H9 (cell line): ENCODE data around the gene LSM11. TPM values are rescaled to one million over a fixed set of nuclear protein-coding genes. Genes with fewer than 3 reads are reported as not detected.

Source experiments
- DNase-seq: peaks from one replicate; pipeline ENCODE4 v3.0.0-alpha.2; 2017
- H2AFZ ChIP-seq: one replicate; pipeline ENCODE4 v1.6.1; 2013; ENCODE audit warnings: mild to moderate bottlenecking, low read length, control low read depth, moderate library complexity
- H2AK5ac ChIP-seq: 2 replicates; pipeline ENCODE4 v1.6.1; 2013; ENCODE audit warnings: low read length, control low read depth, mixed read lengths; ENCODE audit not compliant: insufficient read length
- H2BK120ac ChIP-seq: one replicate; pipeline ENCODE4 v1.6.1; 2013; ENCODE audit warnings: low read depth, mild to moderate bottlenecking, low read length, control low read depth, inconsistent platforms; ENCODE audit not compliant: poor library complexity, severe bottlenecking
- H2BK12ac ChIP-seq: 2 replicates; pipeline ENCODE4 v1.6.1; 2013; ENCODE audit warnings: low read length, control low read depth, mixed read lengths, low read depth; ENCODE audit not compliant: insufficient read length
- H2BK15ac ChIP-seq: 2 replicates; pipeline ENCODE4 v1.6.1; 2013; ENCODE audit warnings: low read depth, low read length, control low read depth
- H2BK20ac ChIP-seq: one replicate; pipeline ENCODE4 v1.6.1; 2013; ENCODE audit warnings: low read depth, mild to moderate bottlenecking, low read length, control low read depth, inconsistent platforms; ENCODE audit not compliant: poor library complexity, severe bottlenecking
- H2BK5ac ChIP-seq: 2 replicates; pipeline ENCODE4 v1.6.1; 2013; ENCODE audit warnings: low read length, control low read depth, mixed read lengths; ENCODE audit not compliant: insufficient read length
- H3K14ac ChIP-seq: 2 replicates; pipeline ENCODE4 v1.6.1; 2013; ENCODE audit warnings: low read length, control low read depth; ENCODE audit not compliant: insufficient read depth
- H3K18ac ChIP-seq: 2 replicates; pipeline ENCODE4 v1.6.1; 2013; ENCODE audit warnings: low read depth, mild to moderate bottlenecking, mixed read lengths, low read length, control low read depth; ENCODE audit not compliant: insufficient read length
- H3K23ac ChIP-seq: 2 replicates; pipeline ENCODE4 v1.6.1; 2013; ENCODE audit warnings: low read length, control low read depth, mixed read lengths, low read depth; ENCODE audit not compliant: insufficient read length
- H3K23me2 ChIP-seq: 2 replicates; pipeline ENCODE4 v1.6.1; 2013; ENCODE audit warnings: low read depth, mild to moderate bottlenecking, mixed read lengths, low read length, control low read depth; ENCODE audit not compliant: insufficient read length, poor library complexity, severe bottlenecking
- H3K27ac ChIP-seq: 2 replicates; pipeline ENCODE4 v1.5.1; 2013; ENCODE audit warnings: low read length, control low read depth, mixed read lengths, low read depth; ENCODE audit not compliant: insufficient read length
- H3K27me3 ChIP-seq: 2 replicates; pipeline ENCODE4 v1.6.1; 2013; ENCODE audit warnings: low read length, control low read depth, inconsistent platforms; ENCODE audit not compliant: insufficient read depth
- H3K4ac ChIP-seq: 2 replicates; pipeline ENCODE4 v1.6.1; 2013; ENCODE audit warnings: low read depth, mild to moderate bottlenecking, control low read depth, inconsistent platforms, low read length, moderate library complexity
- H3K4me1 ChIP-seq: 2 replicates; pipeline ENCODE4 v1.6.1; 2013; ENCODE audit warnings: low read length, control low read depth, inconsistent platforms; ENCODE audit not compliant: insufficient read depth
- H3K4me2 ChIP-seq: 2 replicates; pipeline ENCODE4 v1.6.1; 2013; ENCODE audit warnings: low read length, control low read depth, mixed read lengths; ENCODE audit not compliant: insufficient read length, insufficient read depth
- H3K56ac ChIP-seq: 2 replicates; pipeline ENCODE4 v1.6.1; 2013; ENCODE audit warnings: low read depth, mild to moderate bottlenecking, mixed read lengths, low read length, control low read depth; ENCODE audit not compliant: insufficient read length
- H3K79me1 ChIP-seq: 2 replicates; pipeline ENCODE4 v1.6.1; 2013; ENCODE audit warnings: low read depth, mild to moderate bottlenecking, moderate library complexity, low read length, control low read depth, inconsistent platforms; ENCODE audit not compliant: insufficient read depth, poor library complexity, severe bottlenecking
- H3K79me2 ChIP-seq: 2 replicates; pipeline ENCODE4 v1.6.1; 2013; ENCODE audit warnings: low read length, control low read depth, inconsistent platforms; ENCODE audit not compliant: insufficient read depth
- H3K9ac ChIP-seq: 2 replicates; pipeline ENCODE4 v1.6.1; 2013; ENCODE audit warnings: low read length, control low read depth, mixed read lengths; ENCODE audit not compliant: insufficient read length; ENCODE audit errors: extremely low read depth
- H3K9me3 ChIP-seq: one replicate; pipeline ENCODE4 v1.6.1; 2013; ENCODE audit warnings: low read depth, low read length, inconsistent platforms; ENCODE audit not compliant: control insufficient read depth
- H3T11ph ChIP-seq: one replicate; pipeline ENCODE4 v1.6.1; 2013; ENCODE audit warnings: mild to moderate bottlenecking, low read length, control low read depth, inconsistent platforms
- H4K20me1 ChIP-seq: one replicate; pipeline ENCODE4 v1.6.1; 2013; ENCODE audit not compliant: control insufficient read depth, insufficient read length, insufficient read depth
- H4K5ac ChIP-seq: 2 replicates; pipeline ENCODE4 v1.6.1; 2013; ENCODE audit warnings: low read depth, mild to moderate bottlenecking, mixed read lengths, low read length, control low read depth; ENCODE audit not compliant: insufficient read length
- H4K8ac ChIP-seq: replicated peaks from 2 replicates; pipeline ENCODE4 v1.6.1; 2013; ENCODE audit warnings: low read length, control low read depth, mixed read lengths, low read depth; ENCODE audit not compliant: insufficient read length
- H4K91ac ChIP-seq: 2 replicates; pipeline ENCODE4 v1.6.1; 2013; ENCODE audit warnings: low read depth, mild to moderate bottlenecking, moderate library complexity, mixed read lengths, low read length, control low read depth; ENCODE audit not compliant: insufficient read length
- H3K27ac Mint-ChIP-seq, 3 experiments: 2 replicates in 2 of 3; 3 replicates in 1 of 3; pipeline ENCODE4 v1.8.0; 2020 to 2021; ENCODE audit warnings: mixed read lengths in 3 of 3, mild to moderate bottlenecking in 1 of 3, moderate library complexity in 1 of 3
- H3K27me3 Mint-ChIP-seq: 2 replicates; pipeline ENCODE4 v1.8.0; 2021; ENCODE audit warnings: low read depth, mild to moderate bottlenecking, moderate library complexity, mixed read lengths
- H3K36me3 Mint-ChIP-seq, 3 experiments: 2 replicates in 2 of 3; 3 replicates in 1 of 3; pipeline ENCODE4 v1.8.0; 2020 to 2021; ENCODE audit warnings: low read depth in 3 of 3, mixed read lengths in 3 of 3; ENCODE audit not compliant: insufficient read depth in 1 of 3
- H3K4me1 Mint-ChIP-seq, 2 experiments: 2 replicates each; pipeline ENCODE4 v1.8.0; 2020; ENCODE audit warnings: mixed read lengths in 2 of 2
- H3K4me3 Mint-ChIP-seq, 2 experiments: 2 replicates in 1 of 2; 3 replicates in 1 of 2; pipeline ENCODE4 v1.8.0; 2020 to 2021; ENCODE audit warnings: mild to moderate bottlenecking in 2 of 2, mixed read lengths in 2 of 2, moderate library complexity in 1 of 2
- H3K9me3 Mint-ChIP-seq, 2 experiments: 2 replicates in 1 of 2; 3 replicates in 1 of 2; pipeline ENCODE4 v1.8.0; 2020; ENCODE audit warnings: mild to moderate bottlenecking in 2 of 2, mixed read lengths in 2 of 2, moderate library complexity in 1 of 2
- CTCF ChIP-seq: fragments of 200-600 bp; sonication (generic); conservative IDR thresholded peaks from 3 replicates; pipeline ENCODE4 v1.8.0; 2021; ENCODE audit warnings: antibody characterized with exemption, mild to moderate bottlenecking
- WGBS: extraction: QIAGEN DNeasy Blood & Tissue Kit; methylation state at CpG from one replicate; pipeline ENCODE4 v1.1.7; 2013; ENCODE audit warnings: missing lambda C conversion rate, low lambda C conversion rate, mixed read lengths; ENCODE audit not compliant: insufficient read length; ENCODE audit errors: extremely low coverage; 5-methylcytosine and 5-hydroxymethylcytosine counted together
- total RNA-seq: library from RNA; stranded (reverse); gene quantifications from 2 replicates; pipeline ENCODE4 v1.2.1, GENCODE V29; 2021

Gene LSM11
- total RNA-seq, 1 experiment from 2014 or later = 4.7 TPM

DNA sequence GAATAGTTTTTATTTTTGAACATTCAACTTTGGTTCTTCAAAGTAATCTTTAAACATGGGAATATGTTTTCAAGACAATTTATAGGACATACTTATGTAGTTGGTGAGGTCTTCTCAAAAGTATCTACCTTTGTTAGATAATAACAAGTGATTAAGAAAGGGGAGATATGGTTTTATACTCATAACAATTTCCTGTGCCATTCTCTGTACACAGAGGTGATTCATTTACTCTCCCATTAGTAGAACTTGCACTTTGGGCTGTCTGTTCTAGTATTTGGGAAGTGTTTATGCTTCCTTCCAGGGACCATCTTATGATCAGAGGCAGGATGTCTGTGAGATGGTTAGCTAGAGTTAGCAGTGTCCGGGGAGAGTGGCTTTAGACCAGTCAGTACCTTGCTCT is 15.2 kb downstream of the LSM11 start:
- no CpG with 5 or more reads among the region's 1 CpG for WGBS

More for the DNA sequence above, 15.2 kb downstream of the LSM11 start:
- Histone ChIP-seq H3K79me1 (no peaks in the 10 kb centered on the region), H3K14ac (no peak overlapping the region), H3K4me1 (no peaks in the 10 kb centered on the region), H4K8ac (no peak overlapping the region), H4K20me1 (no peaks in the 10 kb centered on the region), H4K5ac (no peak overlapping the region), H3K9me3 (no peaks in the 10 kb centered on the region), H2AFZ (no peak overlapping the region), H2BK5ac (no peak overlapping the region), H3K79me2 (no peaks in the 10 kb centered on the region), H3K18ac (no peak overlapping the region), H3K23ac (no peak overlapping the region), H3K9ac (no peak overlapping the region), H3T11ph (no peak overlapping the region), H3K27ac (no peak overlapping the region), H3K4me2 (no peak overlapping the region), H2AK5ac (no peak overlapping the region), H2BK120ac (no peak overlapping the region), H2BK12ac (no peak overlapping the region), H3K27me3 (no peaks in the 10 kb centered on the region), H4K91ac (no peak overlapping the region), H3K4ac (no peak overlapping the region), H2BK15ac (no peak overlapping the region), H3K23me2 (no peaks in the 10 kb centered on the region), H2BK20ac (no peak overlapping the region), H3K56ac (no peak overlapping the region)
- 0 out of 4 replicates have a peak, but pooled peaks cover 0 to 4% of the 10 kb centered on the region in 2 experiments for H3K4me1 Mint-ChIP-seq
- no peak for TF ChIP-seq CTCF
- peaks cover 0 to 3% (median 0%) of the 10 kb centered on the region in 3 experiments; a peak in 2 of 7 replicates for H3K36me3 Mint-ChIP-seq
- no peaks in the 10 kb centered on the region for H3K27me3 Mint-ChIP-seq
- H3K4me3 Mint-ChIP-seq = no peak overlapping the region
- no peak overlapping the region for H3K27ac Mint-ChIP-seq
- H3K9me3 Mint-ChIP-seq = no peaks in the 10 kb centered on the region
- DNase-seq = no peak
